Measurements from ENCODE around the gene DNAJC5. TPM values are rescaled to one million over a fixed set of nuclear protein-coding genes. Genes with fewer than 3 reads are reported as not detected.

DNAJC5 gene
- total RNA-seq, 2 experiments from 2014 or later: 48.3 to 49.2 TPM

DNA sequence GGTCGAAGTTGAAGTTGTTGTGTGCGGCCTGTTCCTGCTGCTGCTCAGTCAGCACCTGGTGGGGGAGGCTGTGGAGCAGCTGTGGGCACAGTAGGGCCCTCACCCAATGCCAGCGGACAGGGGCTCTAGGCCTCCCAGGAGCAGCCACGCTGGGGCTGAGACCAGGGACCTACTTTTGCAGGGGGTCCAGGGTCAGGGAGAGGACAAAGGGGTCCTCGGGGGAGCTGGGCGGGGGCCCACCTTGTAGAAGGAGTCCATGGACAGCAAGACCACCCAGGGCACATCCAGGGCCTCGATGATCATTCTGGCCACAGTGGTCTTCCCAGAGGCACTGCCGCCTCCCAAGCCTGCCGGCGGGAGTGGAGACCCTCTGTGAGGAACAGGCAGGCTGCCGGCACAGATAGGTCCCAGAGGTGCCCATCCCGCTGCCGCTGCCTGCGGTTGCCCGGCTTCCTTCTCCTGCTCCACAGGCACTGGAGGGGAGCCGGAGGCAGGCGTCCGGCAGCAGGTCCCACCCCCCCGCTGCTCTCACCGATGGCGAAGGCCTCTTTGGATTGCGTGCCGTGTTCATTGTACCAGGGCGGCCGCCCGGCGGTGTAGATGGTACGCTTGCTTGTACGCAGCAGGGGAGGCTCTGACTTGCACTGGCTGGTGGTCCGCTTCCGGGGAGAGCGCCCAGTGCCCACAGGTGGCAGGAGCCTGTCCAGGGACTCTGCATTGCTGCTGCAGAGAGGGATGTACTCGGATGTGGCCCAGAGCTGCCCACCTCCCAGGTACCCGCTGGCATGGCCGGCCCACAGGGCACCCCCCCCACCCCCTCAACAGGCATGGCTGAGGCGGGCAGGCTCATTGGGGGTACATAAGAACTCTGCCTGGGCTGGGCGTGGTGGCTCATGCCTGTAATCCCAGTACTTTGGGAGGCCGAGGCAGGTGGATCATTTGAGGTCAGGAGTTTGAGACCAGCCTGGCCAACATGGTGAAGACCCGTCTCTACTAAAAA, 51.3 kb downstream of the DNAJC5 start:
- H3K4me1 Mint-ChIP-seq: peaks cover 26% of the 10 kb centered on the region
- ATAC-seq (ENCODE audit: low read depth): no peak
- H3K27ac Mint-ChIP-seq: peak overlapping the region; percentile 30
- DNase-seq: no peak
- no peaks in the 10 kb centered on the region for H3K9me3 Mint-ChIP-seq
- H3K4me3 Mint-ChIP-seq: no peak overlapping the region
- H3K36me3 Mint-ChIP-seq: peaks cover 2% of the 10 kb centered on the region
- H3K27me3 Mint-ChIP-seq: no peaks in the 10 kb centered on the region
- POLR2A ChIA-PET: no interaction called here

DNA sequence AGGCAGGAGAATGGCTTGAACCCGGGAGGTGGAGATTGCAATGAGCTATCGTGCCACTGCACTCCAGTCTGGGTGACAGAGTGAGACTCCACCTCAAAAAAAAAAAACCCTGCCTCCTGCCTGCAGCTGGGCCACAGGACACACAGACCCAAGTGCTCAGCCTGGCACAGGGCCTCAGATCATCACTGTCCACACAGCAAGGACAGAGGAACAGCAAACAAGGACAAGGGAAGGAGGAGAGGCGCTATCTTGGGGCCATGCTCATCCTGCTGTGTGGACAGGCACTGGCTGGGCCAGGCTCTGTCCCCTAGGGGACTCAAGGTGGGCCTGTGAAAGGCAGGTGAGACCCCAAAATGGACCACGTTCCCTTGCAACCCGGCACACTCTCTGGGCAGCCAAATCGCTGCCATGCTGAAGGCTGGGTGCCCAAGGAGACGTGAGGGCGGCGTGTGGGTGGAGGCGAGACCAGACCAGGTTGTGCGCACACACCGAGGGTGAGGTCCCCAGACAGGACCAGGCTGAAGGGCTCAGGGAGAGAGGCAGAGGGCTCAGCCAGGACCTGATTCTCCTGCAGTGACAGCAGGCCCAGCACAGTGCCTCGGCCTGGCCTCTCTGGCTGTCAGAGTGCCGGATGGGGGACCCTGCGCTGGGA, 52.2 kb downstream of the DNAJC5 start:
- no peak for DNase-seq
- ATAC-seq (ENCODE audit: low read depth): no peak
- Mint-ChIP-seq H3K27ac (peak overlapping the region; percentile 36), H3K36me3 (peaks cover 2% of the 10 kb centered on the region), H3K4me1 (peaks cover 22% of the 10 kb centered on the region), H3K27me3 (no peaks in the 10 kb centered on the region), H3K9me3 (no peaks in the 10 kb centered on the region), H3K4me3 (peak overlapping the region; percentile 53)
- POLR2A ChIA-PET: interaction anchor here (0.7 kb wide), 1 partner anchor 919 kb away, joined by 3 read pairs; no protein-coding TSS in a partner anchor

DNA sequence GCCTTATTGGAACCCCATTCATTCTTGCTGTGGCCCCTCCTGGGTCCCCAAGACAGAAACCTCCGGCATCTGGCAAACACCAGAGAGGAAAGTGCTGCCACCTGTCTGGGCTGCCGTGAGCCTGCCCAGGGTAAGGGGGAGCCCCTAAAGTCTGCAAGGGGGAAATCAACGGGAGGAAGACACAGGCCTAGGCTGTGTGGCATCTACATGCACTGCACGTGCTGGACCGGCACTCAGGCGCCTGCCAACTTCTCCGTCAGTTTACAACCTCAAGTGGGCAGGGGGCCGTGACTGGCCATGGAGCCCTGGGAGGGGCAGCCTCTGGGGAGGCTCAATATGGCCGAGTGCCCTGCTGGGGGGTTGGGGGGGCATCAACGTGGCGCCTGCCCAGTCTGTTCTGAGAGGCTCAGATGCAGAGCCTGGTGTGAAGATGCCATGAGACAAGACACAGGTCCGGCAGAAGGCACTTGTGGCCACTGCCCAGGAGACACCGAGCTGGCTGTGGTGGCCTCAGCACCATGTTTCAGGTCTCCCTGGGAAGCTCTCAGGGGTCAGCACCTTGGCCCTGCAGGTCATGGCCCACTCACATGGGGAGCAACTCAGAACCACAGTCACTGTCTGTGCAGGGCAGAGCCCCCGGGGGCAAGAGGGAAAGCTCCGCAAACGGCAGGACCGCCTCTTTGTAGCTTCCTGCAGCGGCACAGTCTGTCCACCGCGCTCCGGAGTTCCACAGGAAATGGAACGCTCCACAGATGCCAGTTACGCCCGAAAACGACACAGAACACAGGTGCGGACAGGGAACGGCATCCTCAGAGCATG, 52.9 kb downstream of the DNAJC5 start:
- POLR2A ChIA-PET: interaction anchor here (0.7 kb wide), 1 partner anchor 919 kb away, joined by 3 read pairs; no protein-coding TSS in a partner anchor
- DNase-seq (no peak), ATAC-seq (ENCODE audit: low read depth) (peak; percentile 27)
- H3K36me3 Mint-ChIP-seq: peaks cover 2% of the 10 kb centered on the region
- H3K4me1 Mint-ChIP-seq: peaks cover 19% of the 10 kb centered on the region
- H3K9me3 Mint-ChIP-seq: no peaks in the 10 kb centered on the region
- H3K27ac Mint-ChIP-seq: peak overlapping the region; percentile 89
- no peaks in the 10 kb centered on the region for H3K27me3 Mint-ChIP-seq
- peak overlapping the region; percentile 85 for H3K4me3 Mint-ChIP-seq

DNA sequence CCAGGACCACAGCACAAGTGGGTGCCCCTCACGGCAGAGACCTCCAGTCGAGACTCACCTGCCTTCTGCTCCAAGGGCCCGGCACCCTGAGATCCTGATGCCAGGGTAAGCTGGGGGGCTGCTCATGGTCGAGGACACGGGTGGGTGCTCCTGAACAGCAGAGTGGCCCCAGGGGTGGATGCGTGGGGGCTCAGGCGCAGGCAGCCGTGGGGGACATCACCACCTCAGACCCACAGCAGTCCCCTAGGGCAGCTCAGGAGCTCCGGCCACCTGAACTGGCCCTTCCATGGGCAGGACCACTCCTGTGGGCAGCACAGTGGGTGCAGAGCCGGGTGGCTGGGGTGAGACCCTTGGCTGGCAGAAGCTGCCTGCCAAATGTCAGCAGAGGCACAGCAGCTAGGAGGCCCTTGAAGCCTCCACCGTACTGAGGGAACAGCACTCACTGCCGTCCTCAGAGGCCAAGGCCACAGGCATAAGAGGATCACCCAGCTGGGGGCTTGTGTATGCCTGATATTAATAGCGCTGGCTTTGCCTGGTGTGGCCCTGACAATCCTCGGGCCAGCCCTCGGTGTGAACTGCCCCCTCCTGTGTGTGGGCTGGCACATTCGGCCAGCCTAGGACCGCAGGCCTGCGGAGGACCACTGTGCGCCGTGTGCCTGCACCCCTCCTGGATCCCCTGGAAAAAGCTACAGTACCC, 55.9 kb downstream of the DNAJC5 start:
- Mint-ChIP-seq H3K36me3 (peaks cover 6% of the 10 kb centered on the region), H3K27ac (no peak overlapping the region), H3K4me1 (peaks cover 32% of the 10 kb centered on the region), H3K9me3 (no peaks in the 10 kb centered on the region), H3K4me3 (no peak overlapping the region), H3K27me3 (no peaks in the 10 kb centered on the region)
- ATAC-seq (ENCODE audit: low read depth): no peak
- DNase-seq: no peak
- POLR2A ChIA-PET: no interaction called here

DNA sequence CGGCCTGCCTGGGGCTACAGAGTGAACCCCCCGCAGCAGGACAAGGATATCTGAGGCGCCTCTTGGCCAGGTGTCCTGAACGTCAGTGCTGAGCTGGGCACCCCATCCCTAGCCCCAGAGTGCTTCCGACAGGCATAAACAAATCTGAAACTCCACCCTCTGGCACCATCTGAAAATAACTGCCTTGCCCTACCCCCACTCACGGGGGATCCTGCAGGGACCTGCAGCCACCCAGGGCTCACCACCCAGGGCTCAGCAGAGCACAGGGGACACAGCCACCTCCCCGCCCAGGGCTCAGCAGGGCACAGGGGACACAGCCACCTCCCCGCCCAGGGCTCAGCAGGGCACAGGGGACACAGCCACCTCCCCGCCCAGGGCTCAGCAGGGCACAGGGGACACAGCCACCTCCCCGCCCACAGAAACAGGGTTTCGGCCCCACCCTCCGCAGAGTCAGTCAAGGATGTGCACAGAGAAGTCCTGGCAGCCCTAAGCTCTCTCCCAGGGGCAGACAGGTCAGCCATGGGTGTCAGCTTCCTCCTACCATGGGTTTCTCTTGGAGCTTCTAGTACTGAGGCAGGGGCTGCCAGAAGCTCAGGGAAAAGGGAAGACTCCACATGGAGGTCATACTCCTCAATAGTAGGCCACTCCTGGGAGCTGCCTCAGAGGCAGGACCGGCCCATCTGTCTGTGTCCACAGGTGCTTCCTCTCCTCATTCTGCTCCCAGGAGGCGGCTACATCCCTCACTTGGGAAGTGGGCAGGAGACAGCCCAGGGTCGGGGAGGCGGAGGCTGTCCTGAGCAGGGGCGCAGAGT, 56.7 kb downstream of the DNAJC5 start:
- no peak for DNase-seq
- Mint-ChIP-seq H3K4me1 (peaks cover 34% of the 10 kb centered on the region), H3K36me3 (peaks cover 6% of the 10 kb centered on the region), H3K9me3 (no peaks in the 10 kb centered on the region), H3K4me3 (no peak overlapping the region), H3K27me3 (no peaks in the 10 kb centered on the region), H3K27ac (no peak overlapping the region)
- no peak for ATAC-seq (ENCODE audit: low read depth)
- POLR2A ChIA-PET: no interaction called here

DNA sequence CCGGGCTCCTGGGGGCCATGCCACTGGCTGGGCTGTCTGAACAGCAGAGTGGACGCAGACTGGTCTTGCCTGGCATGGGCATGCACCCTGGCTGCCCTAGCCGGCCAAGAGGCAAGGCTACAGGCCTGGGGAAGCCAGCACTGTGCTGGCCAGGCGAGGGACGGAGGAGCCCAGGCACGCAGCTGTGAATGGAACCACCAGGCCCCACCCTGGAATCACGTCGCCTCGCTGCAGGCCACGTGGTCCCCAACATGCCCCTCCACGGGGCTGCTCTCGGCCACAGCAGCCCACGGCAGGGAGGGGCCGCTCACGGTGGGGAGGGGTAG, 57.2 kb downstream of the DNAJC5 start:
- no peaks in the 10 kb centered on the region for H3K27me3 Mint-ChIP-seq
- DNase-seq: no peak
- no peak for ATAC-seq (ENCODE audit: low read depth)
- no peaks in the 10 kb centered on the region for H3K9me3 Mint-ChIP-seq
- peaks cover 6% of the 10 kb centered on the region for H3K36me3 Mint-ChIP-seq
- no peak overlapping the region for H3K27ac Mint-ChIP-seq
- H3K4me3 Mint-ChIP-seq: no peak overlapping the region
- peaks cover 34% of the 10 kb centered on the region for H3K4me1 Mint-ChIP-seq
- POLR2A ChIA-PET: no interaction called here

DNA sequence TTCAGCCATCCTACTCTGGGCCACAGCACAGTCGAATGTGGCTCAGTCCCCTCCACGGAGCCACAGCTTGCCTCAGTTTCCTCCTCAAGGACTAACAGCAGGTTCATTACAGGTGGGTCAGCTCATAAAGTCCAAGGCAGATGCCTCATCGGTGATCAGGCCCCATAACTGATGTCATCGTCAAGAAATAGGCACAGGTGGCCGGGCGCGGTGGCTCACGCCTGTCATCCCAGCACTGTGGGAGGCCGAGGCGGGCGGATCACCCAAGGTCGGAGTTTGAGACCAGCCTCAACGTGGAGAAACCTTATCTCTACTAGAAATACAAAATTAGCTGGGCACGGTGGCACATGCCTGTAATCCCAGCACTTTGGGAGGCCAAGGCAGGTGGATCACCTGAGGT, 57.8 kb downstream of the DNAJC5 start:
- POLR2A ChIA-PET: no interaction called here
- Mint-ChIP-seq H3K4me1 (peaks cover 35% of the 10 kb centered on the region), H3K4me3 (peak overlapping the region; percentile 19)

DNA sequence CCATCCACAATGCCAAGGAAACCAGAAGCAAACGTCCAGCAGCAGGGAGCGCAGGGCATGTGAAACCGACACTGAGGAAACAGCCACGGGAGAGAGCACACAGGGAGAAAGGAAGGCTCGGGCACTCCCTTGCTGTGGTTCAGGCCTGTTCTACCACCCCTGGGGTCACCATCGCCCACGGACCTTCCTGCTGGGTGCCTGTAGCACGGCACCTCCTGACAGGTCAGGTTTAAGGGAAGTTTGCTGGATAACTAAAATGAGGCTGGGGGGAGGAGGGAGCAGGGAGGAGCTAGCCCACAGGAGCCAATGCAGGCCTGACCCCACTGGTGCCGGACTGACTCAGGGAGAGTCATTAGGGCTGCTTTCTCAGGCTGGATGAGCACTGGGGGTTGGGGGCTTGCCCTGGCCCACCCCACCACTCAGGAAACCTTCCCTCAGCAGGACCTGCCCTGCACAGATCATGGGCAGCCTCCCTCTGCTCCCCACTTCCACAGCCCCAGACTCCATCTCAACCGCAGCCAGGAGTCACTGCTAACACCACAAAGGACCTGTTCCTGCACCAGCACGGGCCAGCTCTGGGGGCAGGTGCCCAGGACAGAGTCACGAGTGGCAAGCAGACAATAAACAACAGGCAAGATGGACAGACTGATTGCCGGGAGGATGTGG, 59.0 kb downstream of the DNAJC5 start:
- POLR2A ChIA-PET: no interaction called here
- DNase-seq (no peak), ATAC-seq (ENCODE audit: low read depth) (no peak)
- H3K27ac Mint-ChIP-seq: no peak overlapping the region
- peak overlapping the region; percentile 83 for H3K4me3 Mint-ChIP-seq
- peaks cover 3% of the 10 kb centered on the region for H3K36me3 Mint-ChIP-seq
- no peaks in the 10 kb centered on the region for H3K9me3 Mint-ChIP-seq
- peaks cover 27% of the 10 kb centered on the region for H3K4me1 Mint-ChIP-seq
- no peaks in the 10 kb centered on the region for H3K27me3 Mint-ChIP-seq

More for the DNA sequence above, 57.8 kb downstream of the DNAJC5 start:
- H3K27me3 Mint-ChIP-seq: no peaks in the 10 kb centered on the region
- H3K36me3 Mint-ChIP-seq: peaks cover 6% of the 10 kb centered on the region
- H3K27ac Mint-ChIP-seq: no peak overlapping the region
- DNase-seq (no peak), ATAC-seq (ENCODE audit: low read depth) (no peak)
- H3K9me3 Mint-ChIP-seq: no peaks in the 10 kb centered on the region

DNA sequence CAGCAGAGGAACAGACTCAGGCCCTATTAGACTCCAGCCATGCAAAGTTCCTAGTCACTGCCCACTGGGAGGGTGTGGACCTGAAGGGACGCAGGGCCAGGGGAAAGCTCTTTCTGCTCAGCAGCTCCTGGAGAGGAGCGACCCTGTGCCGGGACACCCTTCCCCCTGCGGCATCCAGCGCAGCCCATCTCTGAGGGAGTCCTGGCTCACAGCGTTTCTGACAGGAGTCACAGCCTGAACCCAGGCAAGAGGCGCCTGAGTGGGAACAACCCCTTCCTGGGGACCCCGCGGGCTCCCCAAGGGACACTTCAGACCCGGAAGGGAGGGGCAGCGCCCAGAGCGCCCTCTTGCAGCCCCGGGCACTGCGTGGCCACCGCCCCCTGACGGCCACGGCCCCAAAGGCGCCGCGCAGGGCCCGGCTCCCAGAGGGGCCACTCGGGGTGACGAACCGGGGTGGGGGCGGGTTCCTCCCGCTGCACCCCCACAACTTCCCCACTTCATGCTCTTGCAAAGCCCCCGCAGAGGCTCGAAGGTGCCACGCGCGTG, 60.4 kb downstream of the DNAJC5 start:
- POLR2A ChIA-PET: interaction anchor here (1.2 to 2.4 kb wide), 2 partner anchors 13 to 18 kb away, joined by 6 to 11 read pairs; no protein-coding TSS in a partner anchor
- Mint-ChIP-seq H3K4me1 (peaks cover 24% of the 10 kb centered on the region), H3K27ac (peak overlapping the region; percentile 60), H3K9me3 (no peaks in the 10 kb centered on the region), H3K4me3 (peak overlapping the region; percentile 83), H3K36me3 (peaks cover 3% of the 10 kb centered on the region), H3K27me3 (no peaks in the 10 kb centered on the region)
- ATAC-seq (ENCODE audit: low read depth) (peak; percentile 25), DNase-seq (peak; percentile 71)

DNA sequence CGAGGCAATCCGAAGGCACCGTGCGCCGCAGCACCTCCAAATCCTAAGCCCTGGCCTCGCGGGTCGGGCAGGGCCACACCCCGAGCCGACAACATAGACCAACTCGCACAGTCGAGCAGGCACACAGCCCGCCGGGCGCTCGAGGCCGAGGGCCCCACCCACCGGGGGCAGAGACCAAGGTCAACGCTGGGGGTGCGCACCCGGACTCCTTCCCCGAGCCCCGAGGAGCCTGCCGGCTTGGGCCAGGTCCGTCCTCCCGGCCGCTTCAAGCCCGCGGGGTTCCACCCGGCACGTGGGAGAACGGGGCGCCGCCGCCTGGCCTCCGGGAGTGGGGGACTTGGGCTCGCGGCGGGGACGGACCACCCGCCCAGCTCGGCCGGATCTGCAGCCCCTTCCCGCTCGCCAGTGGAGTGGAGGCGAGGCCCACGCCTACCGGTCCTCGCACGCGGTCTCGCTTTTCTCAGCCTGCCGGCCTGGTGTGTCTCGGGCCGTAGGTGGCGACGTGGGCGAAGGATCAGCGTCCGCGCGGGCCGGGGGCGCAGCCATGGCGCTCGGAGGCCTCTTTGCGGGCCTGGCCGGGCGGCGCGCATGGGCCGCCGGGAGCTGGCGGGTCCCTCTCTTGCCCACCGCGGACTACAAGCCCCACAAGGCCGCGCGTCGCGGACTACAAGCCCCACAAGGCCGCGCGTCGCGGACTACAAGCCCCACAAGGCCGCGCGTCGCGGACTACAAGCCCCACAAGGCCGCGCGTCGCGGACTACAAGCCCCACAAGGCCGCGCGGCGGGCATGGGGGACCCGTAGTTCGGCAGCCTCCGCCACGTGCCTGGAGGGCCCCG, 61.1 kb downstream of the DNAJC5 start, which contains the start of gene UCKL1:
UCKL1 (minus strand) TSS at position 590 of the 837 bp plus-strand sequence; CDS start at position 546, 44 bp downstream.
- H3K27me3 Mint-ChIP-seq: no peaks in the 10 kb centered on the region
- peak within 1 kb of the TSS; percentile 87 for H3K27ac Mint-ChIP-seq
- no peaks in the 10 kb centered on the region for H3K9me3 Mint-ChIP-seq
- POLR2A ChIA-PET: interaction anchor here (0.6 to 2.4 kb wide), 15 partner anchors 12 to 516 kb away, joined by 3 to 14 read pairs (median 4); partner anchors contain the start of genes ARFRP1, PPDPF, PRPF6 and PTK6
- peak within 1 kb of the TSS; percentile 83 for H3K4me3 Mint-ChIP-seq
- H3K36me3 Mint-ChIP-seq: peaks cover 3% of the 10 kb centered on the region
- peak; percentile 93 for DNase-seq
- ATAC-seq (ENCODE audit: low read depth): peak; percentile 79
- H3K4me1 Mint-ChIP-seq: peaks cover 24% of the 10 kb centered on the region

DNA sequence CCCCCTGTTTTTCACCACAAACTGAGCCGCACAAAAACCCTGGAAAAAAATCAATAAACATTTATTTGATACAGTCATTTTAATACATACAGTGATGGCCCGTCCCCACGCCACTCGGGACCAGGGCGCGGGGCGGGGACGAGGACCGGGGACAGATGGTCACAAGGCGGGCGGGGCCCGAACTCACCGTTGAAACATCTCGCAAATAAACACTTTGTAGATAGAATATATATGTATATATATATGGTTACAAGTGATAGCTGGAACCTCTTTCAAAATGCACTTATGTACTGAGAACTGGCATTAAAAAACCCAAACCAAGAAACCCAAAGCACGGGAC, 61.7 kb downstream of the DNAJC5 start:
- POLR2A ChIA-PET: interaction anchor here (0.6 to 2.4 kb wide), 15 partner anchors 12 to 516 kb away, joined by 3 to 14 read pairs (median 4); partner anchors contain the start of genes ARFRP1, PPDPF, PRPF6 and PTK6
- peak; percentile 17 for ATAC-seq (ENCODE audit: low read depth)
- Mint-ChIP-seq H3K4me3 (peak overlapping the region; percentile 81), H3K27me3 (no peaks in the 10 kb centered on the region), H3K27ac (peak overlapping the region; percentile 86), H3K36me3 (peaks cover 3% of the 10 kb centered on the region), H3K9me3 (no peaks in the 10 kb centered on the region), H3K4me1 (peaks cover 24% of the 10 kb centered on the region)
- DNase-seq: no peak
